Caki2 (cell line): ENCODE measurements around the gene SPRR5. TPM values are rescaled to one million over a fixed set of nuclear protein-coding genes. Genes with fewer than 3 reads are reported as not detected.

Source experiments
- DNase-seq: peaks from one replicate; pipeline ENCODE4 v3.0.0-alpha.2; 2015; ENCODE audit warnings: low read depth
- in situ Hi-C: cut with HindIII; loops from 2 replicates; pipeline ENCODE4 v1.10.0; 2016; ENCODE audit warnings: low sequenced_read_pairs, low pct_unique_long_range_greater_than_20kb, mixed read lengths
- total RNA-seq: library from RNA; depleted of rRNA; stranded (reverse); fragments of >200 nt; shearing (Covaris generic); gene quantifications from 2 replicates; pipeline ENCODE4 v1.2.3, GENCODE V29; 2014; ENCODE audit warnings: low replicate concordance

The SPRR5 gene
- total RNA-seq, 1 experiment from 2014 or later, result not detected

DNA sequence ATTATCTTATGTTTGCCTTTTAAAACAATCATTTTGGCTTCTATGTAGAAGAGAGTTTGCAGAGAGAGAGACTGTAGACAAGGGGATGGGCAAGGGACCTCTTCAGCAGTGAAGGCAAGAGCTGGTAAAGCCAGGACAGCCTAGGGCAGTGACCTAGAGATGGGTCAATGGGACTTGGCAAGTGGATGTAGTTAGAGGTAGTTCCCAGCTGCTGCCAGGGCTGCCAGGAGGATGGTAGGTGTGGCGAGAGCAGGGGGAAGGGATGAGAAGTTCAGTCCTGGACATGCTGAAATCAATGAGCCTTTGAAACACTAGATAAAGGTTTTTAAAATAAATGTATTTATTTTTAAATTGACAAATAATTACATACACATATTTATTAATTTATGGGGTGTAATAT lies 6.4 kb upstream of the SPRR5 start:
- in situ Hi-C loops, result no loop called here
- no peak for DNase-seq

DNA sequence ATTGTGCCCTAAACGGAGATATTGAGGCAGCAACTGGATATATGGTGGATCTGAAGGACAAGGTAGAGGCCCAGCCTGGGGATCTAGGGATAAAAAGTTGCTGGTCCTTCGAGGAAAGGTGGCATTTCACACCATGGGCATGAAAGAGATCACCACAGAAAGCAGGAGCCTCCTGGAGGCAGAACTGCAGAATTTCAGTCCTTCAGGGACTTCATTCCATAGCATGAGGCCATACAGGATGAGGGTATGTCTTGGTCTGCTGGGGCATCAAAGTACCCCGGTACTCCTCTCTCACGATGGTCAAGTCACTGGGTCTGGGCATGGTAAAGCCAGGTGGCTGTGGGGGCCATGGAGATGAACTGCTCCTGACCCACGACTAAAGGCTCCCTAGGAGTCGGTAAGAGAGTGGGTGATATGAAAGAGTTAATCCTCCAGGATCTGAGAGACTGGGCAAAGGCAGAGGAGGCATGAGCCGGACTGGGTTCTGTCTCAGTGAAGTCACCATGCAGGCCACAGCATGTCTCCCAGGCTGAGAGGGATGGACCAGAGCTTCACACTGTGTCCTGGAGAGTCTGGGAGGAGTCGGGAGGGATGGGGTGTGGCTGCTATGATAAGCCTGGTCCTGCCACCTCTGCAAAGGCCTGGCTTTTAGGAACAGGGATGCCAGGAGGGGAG lies 5.8 kb upstream of the SPRR5 start:
- in situ Hi-C loops, result no loop called here
- DNase-seq, result no peak

- in situ Hi-C loops, result no loop called here
- DNase-seq, result no peak
Observed at GRCh38 chr1:152942161-152942560, 4.8 kb upstream of the SPRR5 start.

GRCh38 chr1:152946248-152946647 lies 758 bp upstream of the SPRR5 start:
- in situ Hi-C loops, result no loop called here
- DNase-seq, result no peak

DNA sequence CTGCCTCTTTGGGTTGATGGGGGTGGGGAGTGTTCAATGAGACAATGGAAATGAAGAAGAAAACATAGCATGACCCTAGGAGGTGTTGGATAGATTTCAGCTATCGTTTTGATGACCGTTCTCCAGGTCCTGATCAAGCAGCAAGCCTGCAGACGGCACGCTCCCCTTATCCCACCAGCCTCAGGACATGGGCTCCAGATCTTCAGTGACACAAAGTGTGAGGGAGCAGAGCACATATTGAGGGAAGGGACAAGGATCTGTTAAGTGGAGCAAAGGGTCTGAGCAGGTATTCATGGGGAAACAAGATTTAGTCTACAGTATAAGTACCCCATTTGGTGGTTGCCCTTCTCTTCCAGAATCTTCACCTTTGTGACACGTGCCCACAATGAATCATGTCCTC lies 4.7 kb downstream of the SPRR5 start:
- in situ Hi-C loops, result no loop called here
- DNase-seq, result no peak

- in situ Hi-C loops, result no loop called here
- no peak for DNase-seq
Observed at GRCh38 chr1:152953761-152954160, 6.8 kb downstream of the SPRR5 start.

GRCh38 chr1:152954436-152954835 lies 7.4 kb downstream of the SPRR5 start:
- DNase-seq, result no peak
- in situ Hi-C loops, result no loop called here

GRCh38 chr1:152957561-152957960 lies 10.6 kb downstream of the SPRR5 start:
- no peak for DNase-seq
- in situ Hi-C loops, result no loop called here

DNA sequence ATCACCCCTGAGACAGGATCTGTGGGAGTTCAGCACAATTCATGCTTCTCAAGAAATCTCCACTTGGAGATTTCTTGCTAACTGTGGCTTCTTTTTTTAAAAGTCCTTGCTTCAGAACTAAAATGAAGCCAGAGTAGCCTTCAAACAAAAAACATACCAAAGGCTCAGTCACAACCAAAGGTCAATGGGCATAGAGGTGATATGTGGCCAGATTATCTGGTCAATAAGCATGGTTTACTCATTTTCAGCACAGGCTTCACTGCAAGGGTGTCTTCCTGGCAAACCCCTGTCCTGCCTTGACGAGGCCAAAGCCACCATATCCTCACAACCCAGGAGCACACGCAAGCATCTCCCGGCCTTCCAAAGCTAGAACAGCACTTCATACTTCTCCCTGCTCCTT lies 12.3 kb downstream of the SPRR5 start:
- no peak for DNase-seq
- in situ Hi-C loops, result no loop called here

- in situ Hi-C loops, result no loop called here
- no peak for DNase-seq
Observed at GRCh38 chr1:152959801-152960451, 12.9 kb downstream of the SPRR5 start.

GRCh38 chr1:152960452-152961044 lies 13.5 kb downstream of the SPRR5 start:
- DNase-seq, result no peak

DNA sequence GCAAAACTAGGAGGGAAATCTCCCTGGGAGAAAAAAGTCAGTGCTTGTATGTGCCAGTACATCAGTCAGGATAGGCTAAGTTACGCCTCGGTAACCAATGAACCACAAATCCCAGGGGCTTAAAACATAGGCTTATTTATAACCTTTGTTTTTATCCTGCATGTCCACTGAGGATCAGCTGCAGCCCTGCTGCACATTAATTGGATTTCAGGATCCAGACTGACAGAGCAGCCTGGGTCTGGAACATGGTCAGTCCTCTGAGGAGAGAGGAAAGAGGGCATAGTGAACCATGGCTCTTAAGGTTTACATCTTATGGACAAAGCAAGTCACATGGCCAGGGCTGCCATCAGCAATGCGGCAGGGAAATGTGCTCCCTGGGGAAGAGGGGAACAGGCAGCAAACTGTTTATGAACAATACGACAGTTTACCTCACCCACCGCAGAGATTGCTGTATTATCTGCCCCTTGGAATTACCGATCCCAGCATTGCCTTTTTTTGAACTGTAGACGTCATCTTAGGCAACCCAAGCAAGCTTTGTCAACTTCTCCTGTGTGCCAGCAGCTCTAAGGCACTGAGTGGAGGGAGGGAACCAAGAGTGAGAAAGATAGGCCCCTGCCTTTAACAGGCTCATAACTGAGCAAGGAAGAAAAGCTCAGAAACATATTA lies 14.4 kb downstream of the SPRR5 start:
- no peak for DNase-seq
- in situ Hi-C loops, result no loop called here

More at GRCh38 chr1:152960452-152961044, 13.5 kb downstream of the SPRR5 start:
- in situ Hi-C loops, result no loop called here

DNA sequence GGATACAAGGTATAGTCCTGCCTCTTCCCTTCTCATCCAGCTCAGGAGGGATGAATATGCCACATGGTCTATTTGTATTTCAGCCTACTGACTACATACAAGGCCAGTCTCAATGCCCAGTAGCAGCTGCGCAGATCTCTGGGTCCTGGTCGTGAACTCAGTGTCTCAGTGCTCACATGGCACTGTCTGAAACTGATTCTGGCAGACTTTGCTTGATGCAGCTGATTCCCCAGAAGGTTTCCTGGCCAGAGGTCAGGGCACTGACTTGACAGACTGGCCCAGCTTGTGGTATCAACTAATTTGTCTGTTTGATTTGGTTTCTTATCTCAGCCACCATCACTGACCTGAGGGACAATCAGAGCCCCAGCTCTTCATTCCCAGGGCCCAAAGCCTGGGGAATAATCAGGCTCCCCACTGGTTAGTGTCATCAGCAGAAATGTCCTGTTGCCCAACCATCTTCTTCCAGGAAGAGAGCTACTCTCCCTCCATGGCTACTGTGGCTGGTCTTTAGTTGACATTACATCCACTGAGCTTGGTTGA lies 15.9 kb downstream of the SPRR5 start:
- in situ Hi-C loops, result no loop called here
- DNase-seq, result no peak

DNA sequence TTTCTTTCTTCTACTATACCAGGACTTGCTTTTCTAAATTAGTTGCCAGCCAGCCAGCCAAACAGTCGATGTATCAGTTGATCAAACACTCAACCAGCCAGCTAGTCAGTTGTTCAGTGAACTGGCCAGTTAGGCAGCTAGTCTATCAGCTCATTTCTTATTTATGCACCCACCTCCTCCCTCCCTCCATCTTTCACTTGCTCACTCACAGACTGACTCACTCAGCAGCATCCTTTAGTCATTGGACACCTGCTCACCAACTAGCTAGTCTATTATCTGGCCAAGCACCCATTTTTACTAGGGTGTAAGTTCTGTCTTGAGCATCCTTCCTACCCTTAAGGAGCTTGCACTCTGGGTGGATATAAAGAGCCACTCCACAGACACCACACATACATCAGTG lies 17.5 kb downstream of the SPRR5 start:
- in situ Hi-C loops, result no loop called here

DNA sequence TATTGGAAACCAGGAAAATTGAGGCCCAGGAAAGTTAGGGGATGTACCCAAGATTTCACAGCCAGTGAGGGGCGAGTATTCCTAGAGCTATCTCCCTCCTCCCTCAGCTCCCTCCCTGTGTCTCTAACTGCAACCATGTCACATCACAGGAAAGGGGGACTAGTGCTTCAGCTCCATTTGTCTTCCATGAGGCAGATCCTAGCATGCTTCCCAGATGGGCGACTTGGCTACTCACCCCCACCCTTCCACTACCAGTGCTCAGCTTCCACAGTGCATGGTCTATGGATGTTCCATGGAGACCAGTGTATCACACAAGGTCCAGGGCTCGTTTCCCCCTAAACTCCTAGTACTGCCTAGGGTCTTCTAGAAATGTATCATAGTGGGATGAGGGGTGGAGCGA lies 18.8 kb downstream of the SPRR5 start:
- in situ Hi-C loops, result no loop called here
- DNase-seq, result no peak

More for the DNA sequence above, 17.5 kb downstream of the SPRR5 start:
- no peak for DNase-seq

DNA sequence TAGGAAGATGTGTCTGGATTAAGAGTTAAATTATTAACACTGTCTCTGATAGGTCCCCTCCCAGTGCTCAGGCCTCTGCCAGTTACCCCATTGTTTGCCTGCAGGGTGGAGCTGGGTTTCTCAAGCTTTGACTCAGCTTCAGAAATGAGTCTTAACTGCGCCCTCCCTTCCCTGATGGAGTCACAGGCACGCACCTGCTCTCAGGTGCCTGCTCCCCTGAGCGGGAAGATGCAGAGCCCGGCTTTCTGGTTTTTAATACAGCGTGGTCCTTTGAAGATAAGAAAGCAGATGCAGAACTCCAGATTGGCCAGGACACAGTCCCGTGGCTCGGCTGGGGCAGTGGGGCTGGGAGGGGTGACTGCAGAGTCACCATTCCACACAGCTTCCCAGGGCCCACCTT lies 20.2 kb downstream of the SPRR5 start:
- DNase-seq, result no peak
- in situ Hi-C loops, result no loop called here

GRCh38 chr1:152968248-152968647 lies 21.2 kb downstream of the SPRR5 start:
- DNase-seq, result no peak
- in situ Hi-C loops, result no loop called here

DNA sequence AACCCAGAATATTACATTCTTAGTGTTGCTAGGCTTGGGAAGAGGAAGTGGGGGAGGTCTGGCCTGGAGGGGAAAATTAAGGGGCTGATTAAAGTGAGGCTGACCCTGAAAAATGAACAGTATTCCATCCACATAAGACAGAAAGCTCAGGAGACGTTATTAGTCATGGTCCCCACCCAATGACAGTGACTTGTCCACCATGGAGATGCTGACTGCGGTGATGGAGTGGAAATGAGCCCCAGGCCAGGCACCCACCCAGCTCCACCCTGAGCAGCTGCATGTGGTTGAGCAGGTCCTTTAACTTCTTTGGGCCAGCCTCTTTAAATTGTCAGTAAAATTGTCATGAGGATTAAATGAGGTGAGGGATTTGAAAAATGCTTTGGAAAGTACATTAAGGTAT lies 22.0 kb downstream of the SPRR5 start:
- no peak for DNase-seq
- in situ Hi-C loops, result no loop called here

DNA sequence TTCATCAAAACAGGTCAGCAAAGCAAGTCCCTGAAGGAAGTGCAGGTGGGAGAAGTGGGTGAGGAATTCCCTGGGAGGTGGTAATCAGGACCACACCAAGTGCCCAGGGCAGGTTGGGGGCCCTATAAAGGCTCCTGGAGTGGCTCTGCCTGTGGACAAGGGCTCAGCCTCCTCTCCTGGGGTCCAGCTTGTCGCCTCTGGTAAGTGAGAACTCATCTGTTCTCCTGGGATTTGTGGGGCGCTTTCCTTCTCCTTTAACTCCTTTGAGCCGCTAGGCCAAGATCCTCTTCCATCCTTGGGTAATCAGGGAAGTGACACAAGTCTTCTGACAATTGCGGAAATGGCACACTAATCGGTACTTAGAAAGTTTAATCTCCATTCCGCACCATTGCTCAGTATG lies 23.5 kb downstream of the SPRR5 start, which contains the start of gene SPRR4:
Gene SPRR4 (plus strand): TSS at position 154 of the 400 bp plus-strand sequence. CDS start 1,243 bp downstream, outside the sequence.
- in situ Hi-C loops, result no loop called here

More for the DNA sequence above, 23.5 kb downstream of the SPRR5 start, which contains the start of gene SPRR4:
- DNase-seq, result no peak
